ENCODE results near the gene HSD17B4. TPM values are rescaled to one million over a fixed set of nuclear protein-coding genes. Genes with fewer than 3 reads are reported as not detected.
"Not testable (repeated sequence)": the region's sequence is repeated elsewhere in the genome, so short reads cannot be mapped to it uniquely, and the experiment has no call there.

Gene HSD17B4
- total and polyA plus RNA-seq, 7 experiments from 2014 or later: 22.5 to 131 (median 71.0) TPM

- no peak overlapping the region for H3K4me3 Mint-ChIP-seq
- no peak for ATAC-seq
- Histone ChIP-seq H3K4me1 (ENCODE audit: control insufficient read depth in 2 of 2, insufficient read depth in 2 of 2, low read length in 2 of 2) (no peaks in the 10 kb centered on the region), H3K9me3 (ENCODE audit: control insufficient read depth in 2 of 3, low read length in 3 of 3) (peaks cover 0 to 9% (median 0%) of the 10 kb centered on the region in 3 experiments), H3K27me3 (ENCODE audit: control insufficient read depth in 2 of 2, insufficient read depth in 2 of 2, low read length in 2 of 2) (no peaks in the 10 kb centered on the region), H3K4me3 (ENCODE audit: low read length) (no peak overlapping the region), H3K27ac (ENCODE audit: low read depth, low read length) (no peak overlapping the region), H3K36me3 (ENCODE audit: control insufficient read depth in 2 of 3, insufficient read depth in 3 of 3, low read length in 3 of 3) (peaks cover 0 to 3% (median 0%) of the 10 kb centered on the region in 3 experiments)
- H3K27me3 Mint-ChIP-seq: no peaks in the 10 kb centered on the region
- peaks cover 4 to 53% (median 21%) of the 10 kb centered on the region in 11 donors for H3K9me3 Mint-ChIP-seq
- peaks cover 5 to 33% (median 29%) of the 10 kb centered on the region in 7 donors for H3K4me1 Mint-ChIP-seq
- CTCF ChIA-PET: interaction anchor here (0.8 kb wide), 1 partner anchor 482 kb away, joined by 3 read pairs; no protein-coding TSS in a partner anchor
- intact Hi-C loops (cut with micrococcal nuclease): loop anchor here (5.0 kb wide), 2 partner anchors 272 to 987 kb away; no protein-coding TSS in a partner anchor
- POLR2A ChIA-PET: no interaction called here
- H3K36me3 Mint-ChIP-seq: peaks cover 32 to 73% (median 63%) of the 10 kb centered on the region in 5 donors
- peak overlapping the region in 1 of 9 donors; percentile 62 for H3K27ac Mint-ChIP-seq
- no peak for DNase-seq
Observed at GRCh38 chr5:119470105-119470763, 17.9 kb downstream of the HSD17B4 start.

- peaks cover 27 to 71% (median 59%) of the 10 kb centered on the region in 5 donors for H3K36me3 Mint-ChIP-seq
- ATAC-seq: no peak
- ChIA-PET POLR2A (no interaction called here), CTCF (interaction anchor here (0.8 kb wide), 1 partner anchor 483 kb away, joined by 3 read pairs; no protein-coding TSS in a partner anchor)
- peaks cover 0 to 9% (median 0%) of the 10 kb centered on the region in 3 experiments for H3K9me3 ChIP-seq (ENCODE audit: control insufficient read depth in 2 of 3, low read length in 3 of 3)
- no peaks in the 10 kb centered on the region for H3K27me3 Mint-ChIP-seq
- H3K36me3 ChIP-seq (ENCODE audit: control insufficient read depth in 2 of 3, insufficient read depth in 3 of 3, low read length in 3 of 3): peaks cover 0 to 3% (median 0%) of the 10 kb centered on the region in 3 experiments
- peaks cover 4 to 48% (median 19%) of the 10 kb centered on the region in 11 donors for H3K9me3 Mint-ChIP-seq
- H3K27ac Mint-ChIP-seq: no peak overlapping the region
- DNase-seq: peak in 5 of 9 donors; percentile 16 to 29 (median 20)
- peaks cover 3 to 26% (median 22%) of the 10 kb centered on the region in 7 donors for H3K4me1 Mint-ChIP-seq
- H3K4me3 Mint-ChIP-seq: no peak overlapping the region
- H3K4me3 ChIP-seq (ENCODE audit: low read length): no peak overlapping the region
- no peaks in the 10 kb centered on the region for H3K27me3 ChIP-seq (ENCODE audit: control insufficient read depth in 2 of 2, insufficient read depth in 2 of 2, low read length in 2 of 2)
- no peaks in the 10 kb centered on the region for H3K4me1 ChIP-seq (ENCODE audit: control insufficient read depth in 2 of 2, insufficient read depth in 2 of 2, low read length in 2 of 2)
- no peak overlapping the region for H3K27ac ChIP-seq (ENCODE audit: low read depth, low read length)
- intact Hi-C loops (cut with micrococcal nuclease): loop anchor here (1.0 to 5.0 kb wide), 3 partner anchors 271 to 986 kb away; no protein-coding TSS in a partner anchor
Observed at GRCh38 chr5:119470851-119471451, 18.7 kb downstream of the HSD17B4 start.

GRCh38 chr5:119473241-119473640 lies 20.9 kb downstream of the HSD17B4 start:
- ChIA-PET CTCF (no interaction called here), POLR2A (no interaction called here)
- ATAC-seq (no peak), DNase-seq (no peak)
- intact Hi-C loops (cut with micrococcal nuclease): loop anchor here (5.0 kb wide), 2 partner anchors 269 to 984 kb away; no protein-coding TSS in a partner anchor
- Histone ChIP-seq H3K4me3 (ENCODE audit: low read length) (no peak overlapping the region), H3K27ac (ENCODE audit: low read depth, low read length) (no peak overlapping the region), H3K4me1 (ENCODE audit: control insufficient read depth in 2 of 2, insufficient read depth in 2 of 2, low read length in 2 of 2) (no peaks in the 10 kb centered on the region), H3K9me3 (ENCODE audit: control insufficient read depth in 2 of 3, low read length in 3 of 3) (peaks cover 0 to 5% (median 0%) of the 10 kb centered on the region in 3 experiments), H3K36me3 (ENCODE audit: control insufficient read depth in 2 of 3, insufficient read depth in 3 of 3, low read length in 3 of 3) (peaks cover 0 to 5% (median 3%) of the 10 kb centered on the region in 3 experiments), H3K27me3 (ENCODE audit: control insufficient read depth in 2 of 2, insufficient read depth in 2 of 2, low read length in 2 of 2) (no peaks in the 10 kb centered on the region)
- H3K9me3 Mint-ChIP-seq: peaks cover under 1 to 25% (median 8%) of the 10 kb centered on the region in 11 donors
- H3K27ac Mint-ChIP-seq: no peak overlapping the region
- no peak overlapping the region for H3K4me3 Mint-ChIP-seq
- H3K36me3 Mint-ChIP-seq: peaks cover 21 to 62% (median 53%) of the 10 kb centered on the region in 5 donors
- H3K27me3 Mint-ChIP-seq: no peaks in the 10 kb centered on the region
- H3K4me1 Mint-ChIP-seq: peaks cover 3 to 13% (median 10%) of the 10 kb centered on the region in 7 donors

- POLR2A ChIA-PET: no interaction called here
- Histone ChIP-seq H3K27me3 (ENCODE audit: control insufficient read depth in 2 of 2, insufficient read depth in 2 of 2, low read length in 2 of 2) (no peaks in the 10 kb centered on the region), H3K4me3 (ENCODE audit: low read length) (no peak overlapping the region), H3K9me3 (ENCODE audit: control insufficient read depth in 2 of 3, low read length in 3 of 3) (no peaks in the 10 kb centered on the region), H3K36me3 (ENCODE audit: control insufficient read depth in 2 of 3, insufficient read depth in 3 of 3, low read length in 3 of 3) (peaks cover 0 to 11% (median 7%) of the 10 kb centered on the region in 3 experiments), H3K4me1 (ENCODE audit: control insufficient read depth in 2 of 2, insufficient read depth in 2 of 2, low read length in 2 of 2) (no peaks in the 10 kb centered on the region), H3K27ac (ENCODE audit: low read depth, low read length) (no peak overlapping the region)
- DNase-seq: no peak
- H3K27ac Mint-ChIP-seq: no peak overlapping the region
- intact Hi-C loops (cut with micrococcal nuclease): no loop called here
- peaks cover 0 to 5% (median 1%) of the 10 kb centered on the region in 7 donors for H3K4me1 Mint-ChIP-seq
- ATAC-seq: no peak
- no peaks in the 10 kb centered on the region for H3K27me3 Mint-ChIP-seq
- H3K9me3 Mint-ChIP-seq: no peaks in the 10 kb centered on the region
- H3K36me3 Mint-ChIP-seq: peaks cover 8 to 71% (median 50%) of the 10 kb centered on the region in 5 donors
- H3K4me3 Mint-ChIP-seq: no peak overlapping the region
- CTCF ChIA-PET: no interaction called here
Observed at GRCh38 chr5:119476341-119476740, 24.0 kb downstream of the HSD17B4 start.

- peaks cover 0 to 2% (median 0%) of the 10 kb centered on the region in 7 donors for H3K4me1 Mint-ChIP-seq
- ATAC-seq (no peak), DNase-seq (no peak)
- H3K4me3 Mint-ChIP-seq: no peak overlapping the region
- H3K36me3 Mint-ChIP-seq: peaks cover 13 to 81% (median 63%) of the 10 kb centered on the region in 5 donors
- Histone ChIP-seq H3K4me3 (ENCODE audit: low read length) (no peak overlapping the region), H3K36me3 (ENCODE audit: control insufficient read depth in 2 of 3, insufficient read depth in 3 of 3, low read length in 3 of 3) (peaks cover 0 to 24% (median 8%) of the 10 kb centered on the region in 3 experiments), H3K27ac (ENCODE audit: low read depth, low read length) (no peak overlapping the region), H3K27me3 (ENCODE audit: control insufficient read depth in 2 of 2, insufficient read depth in 2 of 2, low read length in 2 of 2) (no peaks in the 10 kb centered on the region), H3K4me1 (ENCODE audit: control insufficient read depth in 2 of 2, insufficient read depth in 2 of 2, low read length in 2 of 2) (no peaks in the 10 kb centered on the region), H3K9me3 (ENCODE audit: control insufficient read depth in 2 of 3, low read length in 3 of 3) (no peaks in the 10 kb centered on the region)
- H3K27ac Mint-ChIP-seq: no peak overlapping the region
- intact Hi-C loops (cut with micrococcal nuclease): no loop called here
- POLR2A ChIA-PET: no interaction called here
- H3K27me3 Mint-ChIP-seq: no peaks in the 10 kb centered on the region
- CTCF ChIA-PET: no interaction called here
- H3K9me3 Mint-ChIP-seq: no peaks in the 10 kb centered on the region
Observed at GRCh38 chr5:119478781-119479180, 26.5 kb downstream of the HSD17B4 start.

- ATAC-seq; POLR2A ChIA-PET; CTCF ChIA-PET; intact Hi-C loops (cut with micrococcal nuclease); H3K27me3 ChIP-seq (ENCODE audit: control insufficient read depth in 2 of 2, insufficient read depth in 2 of 2, low read length in 2 of 2); H3K27ac Mint-ChIP-seq; H3K4me1 Mint-ChIP-seq; H3K4me1 ChIP-seq (ENCODE audit: control insufficient read depth in 2 of 2, insufficient read depth in 2 of 2, low read length in 2 of 2); H3K27me3 Mint-ChIP-seq; H3K27ac ChIP-seq (ENCODE audit: low read depth, low read length); H3K4me3 ChIP-seq (ENCODE audit: low read length); H3K9me3 ChIP-seq (ENCODE audit: control insufficient read depth in 2 of 3, low read length in 3 of 3); H3K9me3 Mint-ChIP-seq; DNase-seq; H3K4me3 Mint-ChIP-seq: not testable (repeated sequence)
- H3K36me3 ChIP-seq (ENCODE audit: control insufficient read depth in 2 of 3, insufficient read depth in 3 of 3, low read length in 3 of 3): peaks cover 0 to 25% (median 5%) of the 10 kb centered on the region in 3 experiments
- peaks cover 14 to 90% (median 65%) of the 10 kb centered on the region in 5 donors for H3K36me3 Mint-ChIP-seq
Observed at GRCh38 chr5:119480629-119481028, 28.3 kb downstream of the HSD17B4 start.

Data from naive thymus-derived CD4-positive, alpha-beta T cell (primary cell).